Measurements from ENCODE around the gene SPSB2.

The SPSB2 gene

GRCh38 chr12:6851921-6852650, 21.0 kb downstream of the SPSB2 start, which contains the start of gene USP5:
USP5 (plus strand) TSS chr12:6852150; CDS start chr12:6852180, 30 bp downstream.
- peak; percentile 93 to 96 for DNase-seq (ENCODE audit: low read depth in 2 of 2, low spot score in 1 of 2)

- peak; percentile 80 to 85 for DNase-seq (ENCODE audit: low read depth in 2 of 2, low spot score in 1 of 2)
These were observed 21.8 kb downstream of the SPSB2 start, which contains the start of gene CDCA3 for GRCh38 chr12:6851153-6851920. CDCA3 (minus strand) TSS chr12:6851286; CDS start chr12:6850952, 334 bp downstream.

- no peak for DNase-seq (ENCODE audit: low read depth in 2 of 2, low spot score in 1 of 2)
These were observed 22.3 kb downstream of the SPSB2 start for GRCh38 chr12:6850796-6851152.

GRCh38 chr12:6849976-6850560, 23.0 kb downstream of the SPSB2 start:
- no peak for DNase-seq (ENCODE audit: low read depth in 2 of 2, low spot score in 1 of 2)

- no peak for DNase-seq (ENCODE audit: low read depth in 2 of 2, low spot score in 1 of 2)
These were observed 23.7 kb downstream of the SPSB2 start for GRCh38 chr12:6849427-6849826.

GRCh38 chr12:6847676-6848075, 25.4 kb downstream of the SPSB2 start:
- DNase-seq (ENCODE audit: low read depth in 2 of 2, low spot score in 1 of 2), result no peak

- DNase-seq (ENCODE audit: low read depth in 2 of 2, low spot score in 1 of 2), result no peak
These were observed 26.7 kb downstream of the SPSB2 start for GRCh38 chr12:6846316-6846869.

- DNase-seq (ENCODE audit: low read depth in 2 of 2, low spot score in 1 of 2), result no peak
These were observed 27.7 kb downstream of the SPSB2 start for GRCh38 chr12:6845395-6845794.

GRCh38 chr12:6843118-6843902, 29.8 kb downstream of the SPSB2 start:
- DNase-seq (ENCODE audit: low read depth in 2 of 2, low spot score in 1 of 2), result no peak

- no peak for DNase-seq (ENCODE audit: low read depth in 2 of 2, low spot score in 1 of 2)
These were observed 31.0 kb downstream of the SPSB2 start for GRCh38 chr12:6842075-6842474.

GRCh38 chr12:6840761-6841515, 32.2 kb downstream of the SPSB2 start, which contains the start of gene GNB3:
GNB3 (plus strand) TSS chr12:6840925; CDS start chr12:6841288, 363 bp downstream.
- no peak for DNase-seq (ENCODE audit: low read depth in 2 of 2, low spot score in 1 of 2)

- DNase-seq (ENCODE audit: low read depth in 2 of 2, low spot score in 1 of 2), result no peak
These were observed 32.8 kb downstream of the SPSB2 start for GRCh38 chr12:6840330-6840729.

GRCh38 chr12:6839482-6840201, 33.5 kb downstream of the SPSB2 start:
- DNase-seq (ENCODE audit: low read depth in 2 of 2, low spot score in 1 of 2), result no peak

GRCh38 chr12:6838854-6839253, 34.2 kb downstream of the SPSB2 start:
- no peak for DNase-seq (ENCODE audit: low read depth in 2 of 2, low spot score in 1 of 2)

- DNase-seq (ENCODE audit: low read depth in 2 of 2, low spot score in 1 of 2), result no peak
These were observed 35.6 kb downstream of the SPSB2 start for GRCh38 chr12:6837370-6838060.

- no peak for DNase-seq (ENCODE audit: low read depth in 2 of 2, low spot score in 1 of 2)
These were observed 36.3 kb downstream of the SPSB2 start for GRCh38 chr12:6836851-6837250.

GRCh38 chr12:6834873-6835272, 38.2 kb downstream of the SPSB2 start:
- DNase-seq (ENCODE audit: low read depth in 2 of 2, low spot score in 1 of 2), result no peak

- DNase-seq (ENCODE audit: low read depth in 2 of 2, low spot score in 1 of 2), result no peak
These were observed 38.8 kb downstream of the SPSB2 start for GRCh38 chr12:6834254-6834653.
